ENCODE measurements around the gene IGFN1.

DNA sequence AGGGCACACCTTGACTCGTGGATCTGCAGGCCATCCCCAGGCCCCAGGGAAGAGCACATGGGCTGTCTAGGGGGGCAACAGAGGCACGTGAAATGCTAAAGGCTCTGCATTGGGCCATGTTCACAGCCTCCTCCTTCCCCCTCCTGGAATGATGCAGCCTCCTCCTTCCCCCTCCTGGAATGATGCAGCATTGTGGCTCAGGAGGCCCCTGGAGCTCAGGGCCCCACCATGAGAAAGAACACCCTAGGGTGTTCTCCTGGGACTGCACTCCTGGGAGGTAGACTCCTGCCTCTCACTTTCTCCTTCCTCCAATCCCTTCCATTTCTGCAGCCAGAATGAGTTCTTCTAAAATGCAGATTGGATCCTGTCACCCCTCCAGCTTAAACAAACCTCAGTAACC, 1.5 kb upstream of the IGFN1 start:
- TF ChIP-seq POLR2A (IDR thresholded peaks at IDR 0.05; ENCODE audit: low read depth, low read length) (no peak), POLR2AphosphoS5 (IDR thresholded peaks at IDR 0.05; ENCODE audit: low read depth, low read length) (no peak), TAF1 (IDR thresholded peaks at IDR 0.05; ENCODE audit: borderline replicate concordance, low read depth, low read length) (no peak)
